NCI-H226 (cell line): Measurements from ENCODE around the gene SYNJ2.

Source experiments
- DNase-seq: peaks from one replicate; pipeline ENCODE4 v3.0.0-alpha.2; 2015

SYNJ2 gene

DNA sequence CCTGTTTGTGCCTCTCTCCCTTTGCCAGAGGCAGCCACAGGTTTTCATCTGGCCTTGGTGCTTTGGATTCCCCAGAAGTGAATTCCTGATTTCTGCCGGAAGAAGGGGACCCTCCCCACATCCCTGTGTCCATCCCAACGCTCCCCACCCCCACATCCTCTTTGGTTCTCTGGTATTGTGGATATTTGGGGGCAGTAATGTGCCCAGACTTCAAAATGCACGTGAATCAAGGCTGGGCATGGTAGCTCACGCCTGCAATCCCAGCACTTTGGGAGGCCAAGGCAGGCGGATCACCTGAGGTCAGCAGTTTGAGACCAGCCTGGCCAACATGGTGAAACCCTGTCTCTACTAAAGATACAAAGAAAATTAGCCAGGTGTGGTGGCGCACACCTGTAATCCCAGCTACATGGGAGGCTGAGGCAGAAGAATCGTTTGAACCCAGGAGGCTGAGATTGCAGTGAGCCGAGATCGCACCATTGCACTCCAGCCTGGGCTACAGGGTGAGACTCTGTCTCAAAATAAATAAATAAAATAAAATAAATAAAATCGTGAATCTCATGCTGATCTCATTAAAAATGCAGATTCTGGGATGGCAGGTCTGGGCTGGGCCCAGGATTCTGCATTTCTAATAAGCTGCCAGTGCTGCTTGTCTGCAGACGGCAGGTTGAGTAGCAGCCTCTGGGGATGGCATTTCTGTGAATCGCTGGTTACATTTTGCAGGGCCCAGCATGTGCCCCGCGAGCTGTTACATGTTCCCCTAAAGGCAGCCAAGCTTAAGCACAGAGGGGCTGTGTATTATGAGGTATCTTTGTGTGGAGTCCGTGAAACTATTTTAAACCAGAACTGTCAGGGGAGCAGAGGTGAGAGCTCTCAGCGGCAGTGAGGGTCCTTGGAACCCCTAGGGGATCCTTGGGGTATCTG lies 49.0 kb downstream of the SYNJ2 start:
- no peak for DNase-seq

DNA sequence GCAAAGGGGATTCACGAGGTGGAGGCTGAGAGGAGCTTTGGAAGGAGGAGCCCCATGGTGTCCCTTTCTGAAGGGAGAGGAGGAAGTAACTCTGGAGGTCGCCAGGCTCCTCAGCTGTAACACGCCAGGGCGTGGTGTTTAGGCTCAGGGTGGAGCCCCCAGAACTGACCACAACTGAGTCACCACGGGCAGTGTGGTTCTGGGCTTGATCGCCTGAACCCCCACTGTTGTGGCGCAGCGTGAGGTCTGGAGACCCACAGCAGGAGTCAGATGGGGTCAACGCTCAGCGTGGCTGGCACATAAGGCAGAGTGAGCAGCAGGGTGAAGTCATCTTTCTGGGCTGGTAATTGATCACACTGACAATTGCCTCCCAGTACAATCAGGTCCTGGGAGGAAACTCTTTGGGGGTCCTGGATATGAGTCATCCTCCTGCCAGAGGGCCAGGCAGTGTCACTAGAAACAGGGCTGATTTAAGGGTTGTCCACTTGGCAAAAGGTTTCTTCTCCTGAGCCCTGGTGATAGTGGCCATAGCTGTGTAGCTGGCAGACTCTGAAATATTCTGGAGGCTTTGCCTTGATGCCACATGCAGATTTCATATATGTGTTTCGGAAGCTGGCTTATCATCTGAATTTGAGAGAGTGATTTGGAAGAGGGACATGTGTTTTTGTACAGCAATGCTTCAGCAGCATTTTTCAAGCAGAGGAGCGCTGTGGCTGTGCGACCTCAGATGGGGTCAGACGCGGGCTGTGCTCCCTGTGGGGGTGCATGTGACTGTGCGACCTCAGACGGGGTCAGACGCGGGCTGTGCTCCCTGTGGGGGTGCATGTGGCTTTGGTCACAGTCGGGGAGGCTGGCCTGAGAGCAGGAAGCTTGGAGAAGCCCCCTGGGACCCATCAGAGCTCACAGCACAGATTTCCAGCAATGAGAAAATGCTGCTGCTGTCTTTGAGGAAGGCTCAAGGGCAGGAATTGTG lies 50.0 kb downstream of the SYNJ2 start:
- peak; percentile 87 for DNase-seq

DNA sequence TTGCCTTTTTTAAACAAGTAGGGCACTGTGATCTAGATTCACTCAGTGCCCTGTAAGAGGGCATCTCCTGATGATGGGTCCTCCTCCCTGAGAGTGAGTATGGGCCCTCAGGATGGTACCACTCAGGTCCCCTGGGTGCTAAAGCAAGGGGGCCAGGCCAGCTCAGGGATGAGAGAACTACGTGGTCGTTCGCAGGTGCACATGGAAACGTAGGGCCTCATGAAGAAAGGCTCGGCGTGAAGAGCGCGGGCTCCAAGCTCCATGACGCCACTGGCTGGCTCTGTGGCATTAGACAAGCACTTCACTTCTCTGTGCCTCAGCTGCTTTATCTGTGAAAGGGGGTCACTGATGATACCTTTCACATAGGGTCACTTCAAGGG lies 50.7 kb downstream of the SYNJ2 start:
- no peak for DNase-seq

DNA sequence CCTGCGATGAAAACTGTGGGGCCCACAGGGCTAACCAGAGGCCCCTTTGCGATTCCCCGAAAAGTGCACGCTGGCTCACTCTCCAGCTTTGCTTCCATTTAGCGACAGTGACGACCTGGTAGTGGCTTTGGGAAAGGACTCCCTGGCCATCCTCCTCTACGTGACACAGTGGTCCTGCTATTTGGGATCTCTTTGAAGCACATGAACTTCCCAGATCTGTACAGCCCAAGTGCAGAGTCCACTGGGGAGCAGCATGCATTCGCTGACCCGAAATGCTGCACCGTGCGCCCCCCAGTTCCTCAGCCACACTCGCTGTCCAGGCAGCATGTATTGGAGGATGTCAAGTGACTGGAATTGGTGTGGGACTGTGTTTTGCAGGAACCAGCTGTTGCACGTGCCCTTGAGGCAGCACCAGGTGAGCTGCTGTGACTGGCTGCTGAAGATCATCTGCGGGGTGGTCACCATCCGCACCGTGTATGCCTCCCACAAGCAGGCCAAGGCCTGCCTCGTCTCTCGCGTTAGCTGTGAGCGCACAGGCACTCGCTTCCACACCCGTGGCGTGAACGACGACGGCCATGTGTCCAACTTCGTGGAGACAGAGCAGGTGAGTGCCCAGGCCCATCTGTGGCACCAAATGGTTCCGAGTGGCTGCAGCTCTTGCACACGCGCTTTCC lies 51.6 kb downstream of the SYNJ2 start:
- no peak for DNase-seq

DNA sequence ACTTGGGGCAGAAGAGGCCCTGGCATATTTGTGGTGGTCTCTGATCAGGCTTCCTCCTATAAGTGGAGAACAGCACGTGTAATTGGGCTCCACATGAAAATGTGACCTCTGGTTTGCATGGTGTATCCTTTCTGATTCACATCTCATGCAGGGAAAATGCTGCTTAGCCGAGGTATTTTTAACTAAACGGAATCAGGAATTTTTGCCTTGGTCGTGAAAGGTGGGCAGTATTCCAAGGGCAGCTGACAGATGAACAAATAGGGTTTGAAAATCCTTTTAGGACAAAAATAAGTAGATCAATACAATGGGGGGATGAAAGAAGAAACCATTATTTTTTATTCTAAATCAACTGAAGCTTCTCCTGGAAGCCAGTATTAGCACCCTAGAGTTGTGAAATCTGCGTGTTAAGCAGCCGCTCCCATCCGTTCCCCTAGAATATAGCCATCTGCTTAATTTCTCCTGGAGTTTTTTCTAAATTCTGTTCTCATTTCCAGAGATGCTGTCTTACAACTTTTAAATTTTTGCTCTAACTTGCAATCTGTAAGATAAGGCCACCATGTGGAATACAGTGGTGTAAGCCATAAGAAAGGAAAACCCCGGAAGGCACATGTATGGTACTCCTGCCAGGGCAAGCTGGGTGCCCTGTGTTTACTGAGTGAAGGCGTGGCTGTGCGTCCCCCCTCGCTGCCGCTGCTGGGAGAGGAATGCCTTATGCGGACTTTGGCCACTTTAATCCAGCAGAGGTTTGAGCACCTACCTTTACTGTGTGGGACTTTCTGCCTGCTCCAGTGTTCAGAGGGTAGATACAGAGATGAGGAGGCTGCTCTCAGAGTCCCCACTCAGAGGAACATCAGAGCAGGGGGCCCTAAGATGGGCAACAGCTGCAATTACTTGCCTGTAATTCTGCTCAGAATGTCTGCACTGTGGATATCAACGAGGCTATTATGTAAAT lies 52.4 kb downstream of the SYNJ2 start:
- no peak for DNase-seq

DNA sequence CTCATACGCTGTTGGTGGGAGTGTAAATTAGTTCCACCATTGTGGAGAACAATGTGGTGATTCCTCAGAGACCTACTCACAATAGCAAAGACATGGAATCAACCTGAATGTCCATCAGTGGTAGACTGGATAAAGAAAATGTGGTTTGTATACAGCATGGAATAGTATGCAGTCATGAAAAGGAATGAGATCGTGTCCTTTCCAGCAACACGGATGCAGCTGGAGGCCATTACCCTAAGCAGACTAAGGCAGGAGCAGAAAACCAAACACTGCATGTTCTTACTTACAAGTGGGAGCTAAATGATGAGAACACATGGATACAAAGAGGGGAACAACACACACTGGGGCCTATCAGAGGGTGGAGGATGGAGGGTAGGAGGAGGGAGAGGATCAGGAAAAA lies 54.6 kb downstream of the SYNJ2 start:
- DNase-seq = no peak

DNA sequence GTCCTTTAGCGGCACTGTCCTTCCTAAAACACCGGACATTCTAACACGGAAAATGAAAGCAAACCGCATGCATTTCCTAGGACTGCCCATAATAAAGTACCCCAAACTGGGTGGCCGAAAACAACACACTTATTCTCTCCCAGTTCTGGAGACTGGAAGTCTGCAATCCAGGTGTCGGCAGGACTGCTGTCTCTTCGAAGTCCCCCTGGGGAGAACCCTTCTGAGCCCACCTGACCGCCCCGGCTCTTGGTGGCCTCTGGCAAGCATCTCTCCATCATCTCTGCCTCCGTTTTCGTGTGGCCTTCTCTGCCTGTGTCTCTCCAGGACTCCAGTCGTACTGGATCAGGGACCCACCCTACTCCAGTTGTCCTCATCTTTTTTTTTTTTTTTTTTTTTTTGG lies 55.4 kb downstream of the SYNJ2 start:
- no peak for DNase-seq

DNA sequence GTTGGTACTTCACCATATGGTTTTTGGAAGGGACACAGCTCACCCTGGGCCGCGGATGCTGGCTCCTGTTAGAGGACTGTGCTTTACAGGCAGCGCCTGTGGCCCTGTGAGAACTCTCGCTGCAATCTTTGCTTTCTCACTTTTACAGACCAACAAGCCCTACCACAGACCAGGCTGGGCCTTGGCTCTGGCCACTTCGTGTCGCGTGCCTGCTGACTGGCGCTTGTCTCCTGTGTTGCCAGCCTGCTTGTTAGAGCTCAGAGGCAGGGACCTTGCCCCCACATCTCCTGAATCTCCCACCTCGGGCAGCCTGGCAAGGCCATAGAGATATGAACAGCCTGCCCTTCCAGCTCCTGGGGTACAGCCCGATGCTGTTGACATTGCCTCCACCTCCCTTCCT lies 56.1 kb downstream of the SYNJ2 start:
- no peak for DNase-seq

DNA sequence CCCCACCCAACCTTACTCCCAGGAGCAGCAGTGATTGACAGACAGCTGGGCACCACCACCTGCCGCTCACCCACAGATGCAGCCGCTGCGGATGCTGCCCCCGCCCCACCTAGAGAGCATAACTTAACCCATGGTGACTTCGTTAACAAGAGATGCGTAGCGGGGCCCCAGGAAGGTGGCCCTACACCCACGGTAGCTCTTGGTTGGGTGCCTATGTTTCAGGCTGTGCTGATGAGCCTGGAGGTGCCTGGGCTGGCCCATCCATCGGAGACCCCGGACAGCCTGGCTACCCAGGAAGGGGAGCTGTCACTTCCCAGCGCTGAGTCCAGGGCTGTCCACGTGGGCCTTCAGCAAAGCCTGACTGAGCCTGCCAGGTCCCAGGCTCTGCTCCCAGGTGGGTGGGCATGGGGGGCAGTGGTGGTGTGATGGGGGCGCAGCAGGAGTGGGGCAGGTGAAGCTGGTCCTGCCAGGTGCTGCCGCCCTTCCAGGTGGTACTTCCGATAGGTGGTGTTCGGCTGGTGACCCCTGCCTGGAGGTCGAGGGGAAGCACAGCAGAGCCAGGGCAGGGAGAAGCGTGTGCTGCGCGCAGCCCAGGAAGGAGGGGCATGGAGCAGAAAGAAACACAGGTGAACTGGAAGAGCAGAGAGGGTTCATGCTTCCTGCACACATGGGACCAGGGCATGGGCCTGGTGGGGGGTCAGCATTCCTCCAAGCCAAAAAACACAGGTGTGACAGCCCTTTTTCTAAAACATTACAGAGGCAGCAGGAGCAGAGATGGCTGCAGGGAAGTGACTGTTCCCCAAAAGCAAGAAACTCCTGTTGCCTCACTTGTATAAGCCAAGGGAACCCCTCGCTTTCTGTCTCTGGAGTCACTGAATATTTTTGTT lies 56.9 kb downstream of the SYNJ2 start:
- DNase-seq = no peak

DNA sequence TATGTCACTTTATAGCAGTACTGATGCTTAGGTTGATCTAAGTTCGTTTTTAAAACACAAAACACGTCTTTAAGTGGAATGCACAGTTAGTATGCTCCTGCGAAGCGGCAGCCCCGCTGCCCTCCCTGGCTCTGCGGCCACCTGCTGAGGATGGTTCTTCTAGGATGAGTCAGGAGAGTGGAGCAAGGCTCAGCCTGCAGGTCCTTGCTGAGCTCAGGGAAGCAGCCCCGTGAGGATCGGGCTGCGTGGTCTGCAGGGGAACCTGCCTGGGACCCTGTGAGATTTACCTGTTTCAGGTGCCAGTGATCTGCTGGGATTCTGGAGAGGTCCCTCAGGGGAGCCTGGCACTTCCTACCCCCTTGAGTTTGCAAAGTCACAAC lies 57.5 kb downstream of the SYNJ2 start:
- no peak for DNase-seq

DNA sequence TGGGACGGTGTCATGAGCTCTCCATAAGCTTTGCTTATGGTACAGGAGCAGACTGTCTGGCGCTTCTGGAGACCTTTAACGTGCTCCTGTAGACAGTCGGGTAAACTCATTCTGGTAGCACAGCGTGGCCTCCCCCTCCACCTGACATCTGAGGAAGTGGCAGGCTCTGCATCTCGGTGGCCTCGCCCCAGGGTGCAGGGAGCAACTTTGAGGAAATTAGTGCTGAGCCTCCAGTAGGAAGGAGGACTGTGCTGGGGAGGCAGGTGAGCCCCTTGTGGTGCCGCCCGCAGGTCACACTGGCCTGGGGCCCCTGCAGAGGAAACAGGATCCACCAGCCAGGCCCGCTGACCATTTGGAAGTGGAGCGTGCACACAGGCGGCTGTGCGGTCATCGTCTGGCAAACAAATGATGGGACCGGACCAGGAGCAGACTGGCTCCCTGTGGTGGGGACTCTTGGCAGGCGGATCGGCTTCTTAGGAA lies 57.9 kb downstream of the SYNJ2 start:
- no peak for DNase-seq

DNA sequence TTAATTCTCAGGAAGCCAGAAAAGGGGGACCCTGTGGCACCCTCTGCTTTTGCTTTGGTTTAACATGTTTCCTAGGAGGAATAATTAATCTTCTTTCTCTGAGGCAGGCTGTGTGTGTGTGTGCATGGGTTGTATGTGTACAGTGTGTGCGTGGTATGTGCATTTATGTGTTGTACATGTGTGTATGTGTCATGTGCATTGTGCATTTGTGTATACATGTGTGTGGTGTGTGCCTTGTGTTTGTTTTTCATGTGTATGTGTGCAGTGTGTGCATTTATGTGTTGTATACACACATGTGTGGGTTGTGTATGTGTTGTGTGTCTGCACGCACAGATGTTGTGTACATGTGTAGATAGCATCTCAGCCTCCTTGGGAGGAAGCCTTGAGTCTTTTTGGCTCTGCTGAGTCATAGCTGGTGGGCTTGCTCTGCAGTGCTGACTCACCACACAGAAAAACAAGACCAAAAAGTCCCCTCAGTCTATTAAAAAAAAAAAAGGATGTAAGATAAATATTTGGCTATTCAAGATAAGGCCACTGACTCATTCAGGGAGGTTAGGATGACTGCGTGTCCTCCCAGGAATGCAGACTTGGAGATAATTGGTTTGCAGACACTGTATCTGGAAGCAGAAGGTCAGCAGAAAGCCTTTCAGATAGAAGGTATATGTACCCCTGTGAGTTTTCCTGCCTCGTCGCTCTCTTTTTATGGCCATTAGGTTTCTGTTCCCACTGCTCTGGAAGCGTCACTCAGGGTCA lies 58.6 kb downstream of the SYNJ2 start:
- peak; percentile 97 for DNase-seq

DNA sequence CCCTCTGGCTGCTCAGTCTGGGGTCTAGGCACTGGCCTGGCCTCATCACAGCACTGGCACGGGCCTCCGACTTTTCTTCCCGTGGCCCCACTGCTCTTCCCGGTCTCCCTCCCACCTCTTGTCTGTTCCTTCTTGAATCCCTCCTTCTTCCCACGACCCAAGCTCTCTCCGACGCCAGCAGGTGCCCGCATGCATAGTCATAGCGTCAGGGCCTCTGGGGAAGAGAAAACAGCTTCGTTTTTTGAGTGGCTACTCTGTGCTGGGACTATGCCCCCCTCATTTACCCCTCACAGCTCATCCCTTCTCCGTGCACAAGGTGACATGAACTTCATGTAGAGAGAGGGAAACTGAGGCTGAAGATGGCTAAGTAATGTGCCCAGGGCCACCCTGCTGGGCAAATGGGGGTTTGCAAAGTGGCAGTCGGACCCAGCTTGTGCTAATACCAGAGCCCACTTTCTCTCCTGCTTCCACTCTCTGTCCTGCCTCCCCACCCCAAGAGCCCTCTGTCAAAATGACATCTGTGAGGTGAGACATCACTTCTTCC lies 59.2 kb downstream of the SYNJ2 start:
- DNase-seq = peak; percentile 88

DNA sequence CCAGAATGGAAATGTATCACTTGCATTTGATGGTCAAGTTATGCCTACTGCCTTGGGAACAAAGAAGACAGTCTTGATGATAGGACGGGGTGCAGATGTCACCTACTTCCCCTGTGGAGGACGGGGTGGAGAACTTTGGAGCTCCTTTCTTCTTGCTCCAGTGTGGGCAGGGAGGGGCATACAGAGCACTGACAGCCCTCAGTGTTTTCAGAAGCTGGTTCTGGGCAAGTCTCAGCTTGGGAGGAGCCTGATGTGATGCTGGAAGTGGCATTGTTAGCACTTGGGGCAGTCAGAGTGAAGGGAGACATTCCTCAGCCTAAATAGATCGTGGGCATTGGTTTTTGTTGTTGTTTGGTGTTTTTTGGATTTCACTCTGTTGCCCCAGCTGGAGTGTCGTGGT lies 59.7 kb downstream of the SYNJ2 start:
- DNase-seq = no peak

DNA sequence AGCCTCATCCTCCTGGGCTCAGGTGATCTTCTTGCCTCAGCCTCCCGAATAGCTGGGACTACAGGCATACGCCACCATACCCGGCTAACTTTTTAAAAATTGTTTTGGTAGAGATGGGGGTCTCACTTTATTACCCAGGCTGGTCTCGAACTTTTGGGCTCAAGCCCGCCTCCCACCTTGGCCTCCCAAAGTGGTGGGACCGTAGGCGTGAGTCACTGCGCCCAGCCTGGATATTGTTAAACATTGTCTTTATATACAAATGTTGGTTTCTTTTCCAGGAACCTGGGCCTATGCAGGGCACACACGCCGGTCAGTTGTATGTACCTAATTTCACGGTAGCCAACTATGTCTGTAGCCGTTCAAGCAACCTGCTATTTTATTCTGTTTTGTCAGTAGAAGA lies 60.1 kb downstream of the SYNJ2 start:
- no peak for DNase-seq

DNA sequence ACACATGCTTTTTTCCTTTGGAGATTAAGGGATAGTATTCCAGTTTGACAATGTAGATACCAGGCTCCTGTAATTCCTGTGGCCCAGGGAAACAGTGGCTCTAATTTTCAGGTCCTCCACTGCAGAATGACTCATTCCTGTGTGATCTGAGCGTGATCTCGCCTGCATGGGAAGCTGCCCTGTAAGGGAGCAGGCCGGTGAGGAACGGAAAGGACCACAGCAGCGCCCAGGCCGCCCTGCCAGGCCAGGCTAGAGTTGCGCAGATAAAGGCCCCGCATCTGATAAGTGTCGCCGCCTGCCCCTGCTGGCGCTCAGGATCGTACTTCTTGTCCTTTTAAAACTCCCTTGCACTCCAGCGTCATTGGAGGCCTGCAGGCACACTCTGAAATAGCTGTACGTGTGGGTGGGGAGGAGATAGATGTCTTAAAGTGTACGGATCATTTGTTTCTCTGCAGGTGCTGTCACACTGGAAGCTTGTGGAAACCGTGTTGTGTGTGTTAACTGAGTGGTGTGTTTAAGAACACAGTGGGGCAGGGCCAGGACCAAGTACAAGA lies 60.7 kb downstream of the SYNJ2 start:
- peak; percentile 87 for DNase-seq

DNA sequence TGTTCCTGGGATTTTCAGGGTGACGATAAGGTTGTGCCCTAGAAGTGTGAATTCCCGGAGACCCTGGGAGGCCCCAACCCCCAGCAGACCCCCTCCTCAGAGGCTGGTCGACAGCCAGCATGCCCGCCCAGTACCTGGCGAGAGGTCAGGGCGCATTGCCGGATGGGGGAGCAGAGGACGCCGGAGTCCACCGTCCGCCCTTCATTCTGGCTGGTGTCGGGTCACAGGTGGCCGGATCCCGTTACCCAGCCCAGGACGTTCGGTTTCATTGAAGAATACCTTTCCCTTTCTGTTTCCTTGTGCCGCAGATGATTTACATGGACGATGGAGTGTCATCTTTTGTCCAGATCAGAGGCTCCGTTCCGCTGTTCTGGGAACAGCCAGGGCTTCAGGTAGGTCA lies 61.3 kb downstream of the SYNJ2 start:
- DNase-seq = no peak

DNA sequence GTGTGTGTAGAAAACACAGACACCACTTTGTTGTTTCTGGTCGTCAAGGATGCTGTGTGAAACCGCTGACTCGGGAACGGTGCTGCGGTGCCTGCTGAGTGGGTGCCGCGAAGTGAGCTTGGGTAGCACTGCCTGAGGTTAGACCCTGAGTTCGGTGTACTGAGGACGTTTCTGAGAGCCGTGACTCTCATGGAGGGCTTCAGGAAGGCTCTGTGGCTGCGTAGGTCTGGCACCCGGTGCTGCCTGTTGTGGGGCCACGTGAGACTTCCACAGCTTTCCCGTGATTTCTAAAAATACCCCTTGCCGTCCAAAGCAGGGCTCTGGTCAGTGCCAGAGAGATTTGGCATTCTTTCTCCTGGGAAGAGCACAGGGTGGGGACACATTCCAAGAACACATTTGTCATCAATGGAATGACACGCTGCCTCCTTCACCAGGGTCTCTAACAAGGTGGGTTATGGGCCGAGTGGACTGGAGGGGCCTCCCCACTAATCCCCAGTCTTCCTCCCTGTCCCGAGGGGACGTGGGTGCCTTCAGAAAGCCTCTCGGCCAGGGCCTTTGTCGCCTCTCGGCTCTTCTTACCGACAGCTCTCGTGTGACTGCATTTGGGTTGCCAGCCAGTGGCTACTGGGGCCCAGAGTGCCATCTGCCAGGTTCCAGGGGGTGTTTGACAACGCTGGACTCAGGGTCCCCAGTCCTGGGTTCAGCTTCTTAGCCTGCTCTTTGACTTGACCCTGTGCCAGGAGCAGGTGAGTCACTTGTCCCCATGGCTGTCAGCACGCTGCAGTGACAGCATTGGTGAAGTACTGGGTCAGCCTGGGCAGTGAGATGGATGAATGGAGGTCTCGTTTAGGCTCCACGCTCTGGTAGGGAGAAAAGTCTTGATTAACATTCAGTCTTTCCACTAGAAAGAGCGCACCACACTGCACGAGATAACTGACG lies 62.2 kb downstream of the SYNJ2 start:
- no peak for DNase-seq
